ENCODE measurements around the gene ZNF37A.
"Not testable (repeated sequence)": the region's sequence is repeated elsewhere in the genome, so short reads cannot be mapped to it uniquely, and the experiment has no call there.

The ZNF37A gene

DNA sequence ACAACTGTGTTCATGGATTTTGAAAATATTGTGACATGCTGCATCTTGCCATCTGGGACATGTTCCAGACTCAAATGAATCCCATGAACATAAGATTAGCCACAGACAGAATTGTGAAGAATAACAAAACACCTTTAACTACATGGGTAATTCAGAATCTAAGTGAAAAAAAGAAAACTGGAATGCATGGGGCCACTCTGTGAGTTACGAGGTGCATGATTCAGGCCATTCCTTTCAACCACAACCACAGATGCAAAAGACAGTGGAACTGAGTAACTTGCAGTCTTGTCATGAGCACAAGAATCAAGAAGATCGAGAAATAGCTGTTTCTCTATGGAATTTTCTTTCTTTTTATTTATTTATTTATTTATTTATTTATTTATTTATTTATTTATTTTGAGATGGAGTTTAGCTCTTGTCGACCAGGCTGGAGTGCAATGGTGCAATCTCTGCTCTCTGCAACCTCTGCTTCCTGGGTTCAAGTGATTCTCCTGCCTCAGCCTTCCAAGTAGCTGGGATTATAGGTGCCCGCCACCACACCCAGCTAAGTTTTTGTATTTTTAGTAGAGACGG is 56.8 kb downstream of the ZNF37A start:
- not testable (repeated sequence) for DNase-seq

DNA sequence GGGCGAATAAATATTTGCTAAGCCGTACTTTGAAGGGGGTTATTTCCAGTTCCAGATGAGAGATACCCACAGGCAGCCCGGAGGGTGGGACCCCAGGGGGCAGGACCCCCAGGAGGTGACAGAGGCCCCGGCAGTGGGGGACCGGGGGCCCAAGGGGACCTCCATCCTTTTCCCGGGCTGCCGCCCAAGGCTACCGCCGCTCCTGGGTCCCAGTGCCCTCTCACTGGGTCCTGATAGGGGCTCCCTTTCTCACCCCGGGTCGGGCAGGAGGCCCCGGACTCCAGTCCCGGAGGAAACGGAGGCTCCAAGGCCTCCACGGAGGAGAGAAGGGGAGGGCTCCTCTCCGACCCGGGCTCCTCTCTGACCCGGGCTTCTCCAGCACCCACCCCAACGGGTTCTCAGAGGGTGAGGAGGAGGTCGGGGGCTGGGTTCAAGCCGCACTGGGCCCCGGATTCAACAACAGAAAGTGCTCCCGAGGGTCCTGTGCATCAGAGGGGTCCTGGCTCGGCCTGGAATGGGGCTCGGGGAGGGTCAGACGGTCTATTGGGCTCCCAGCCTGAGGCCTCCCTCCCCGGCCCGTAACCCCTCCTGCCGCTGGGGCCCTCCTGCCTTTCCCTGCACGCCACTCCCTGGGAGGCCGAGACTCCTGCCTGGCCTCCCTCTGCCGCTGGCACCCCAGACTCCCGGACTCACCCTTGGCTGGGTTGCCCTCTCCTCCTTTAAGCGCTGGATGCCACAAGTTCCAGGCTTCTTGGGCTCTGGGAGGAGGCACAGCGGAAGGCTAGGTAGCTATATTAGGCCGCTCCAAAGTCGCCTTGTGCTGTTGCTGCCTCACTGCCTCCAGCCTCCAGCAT is 62.5 kb downstream of the ZNF37A start:
- no peak for DNase-seq

DNA sequence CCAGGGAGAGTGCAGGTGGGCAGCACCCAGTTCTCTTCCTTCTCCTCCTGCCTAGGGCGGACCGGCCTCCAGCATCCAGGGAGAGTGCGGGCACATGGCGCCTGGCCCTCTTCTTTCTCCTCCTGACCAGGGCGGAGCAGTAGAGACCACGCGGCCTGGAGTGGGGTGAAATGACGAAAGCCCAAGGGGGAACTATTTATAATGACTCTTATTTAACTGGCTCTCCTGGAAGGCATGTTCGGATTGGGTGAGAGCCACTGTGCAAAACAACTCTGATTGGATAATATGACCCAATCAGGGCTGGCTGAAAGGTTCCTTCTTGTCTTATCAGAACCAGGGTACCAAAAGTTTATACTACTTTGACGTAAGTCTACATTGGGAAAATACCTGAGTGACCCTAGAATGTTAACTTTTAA is 63.1 kb downstream of the ZNF37A start:
- DNase-seq: no peak

DNA sequence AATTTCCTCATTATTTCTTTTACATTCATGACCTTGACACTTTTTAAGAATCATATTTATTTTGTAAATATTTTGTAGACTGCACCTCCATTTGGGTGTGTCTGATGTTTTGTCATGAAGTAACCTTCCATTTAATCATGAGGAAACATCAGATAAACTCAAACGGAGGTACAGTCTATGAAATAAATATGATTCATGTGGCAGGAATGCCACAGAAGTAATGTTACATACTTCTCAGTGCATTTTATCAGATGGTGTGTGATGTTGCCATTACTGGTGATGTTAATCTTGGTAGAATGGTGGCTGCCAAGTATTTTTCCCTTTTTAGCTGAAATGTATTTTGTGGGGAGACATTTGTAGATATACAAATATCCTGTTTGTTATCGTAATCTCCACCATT is 64.9 kb downstream of the ZNF37A start:
- no peak for DNase-seq

DNA sequence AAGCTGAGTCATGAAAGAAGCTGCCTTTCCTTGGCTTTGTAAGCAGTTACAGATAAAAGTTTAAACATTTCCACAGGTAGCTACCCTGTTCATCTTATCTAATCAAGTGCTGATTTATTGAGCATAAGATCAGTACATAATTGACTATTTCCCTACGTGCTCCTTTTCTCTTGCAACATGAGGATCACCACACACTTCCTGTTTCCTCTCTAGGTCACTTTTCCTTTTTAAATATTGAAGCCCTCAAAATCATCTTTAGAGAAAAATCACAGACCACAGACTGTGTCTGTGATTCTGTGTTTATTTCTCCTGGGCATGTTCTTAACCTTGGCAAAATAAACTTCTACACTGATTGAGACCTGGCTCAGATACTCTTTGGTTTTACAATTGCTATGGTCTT is 69.5 kb downstream of the ZNF37A start:
- DNase-seq: no peak

DNA sequence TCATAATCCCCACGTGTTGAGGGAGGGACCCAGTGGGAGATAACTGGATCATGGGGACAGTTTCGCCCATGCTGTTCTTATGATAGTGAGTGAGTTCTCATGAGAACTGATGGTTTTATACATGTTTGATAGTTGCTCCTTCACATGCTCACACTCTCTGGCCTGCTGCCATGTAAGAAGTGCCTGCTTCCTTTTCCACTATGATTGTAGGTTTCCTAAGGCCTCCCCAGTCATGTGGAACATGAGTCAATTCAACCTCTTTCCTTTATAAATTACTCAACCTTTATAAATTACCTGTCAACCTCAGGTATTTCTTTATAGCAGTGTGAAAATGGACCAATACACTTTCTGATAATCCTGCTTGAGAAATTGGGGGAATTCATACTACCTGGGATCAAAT is 80.2 kb downstream of the ZNF37A start:
- no peak for DNase-seq

DNA sequence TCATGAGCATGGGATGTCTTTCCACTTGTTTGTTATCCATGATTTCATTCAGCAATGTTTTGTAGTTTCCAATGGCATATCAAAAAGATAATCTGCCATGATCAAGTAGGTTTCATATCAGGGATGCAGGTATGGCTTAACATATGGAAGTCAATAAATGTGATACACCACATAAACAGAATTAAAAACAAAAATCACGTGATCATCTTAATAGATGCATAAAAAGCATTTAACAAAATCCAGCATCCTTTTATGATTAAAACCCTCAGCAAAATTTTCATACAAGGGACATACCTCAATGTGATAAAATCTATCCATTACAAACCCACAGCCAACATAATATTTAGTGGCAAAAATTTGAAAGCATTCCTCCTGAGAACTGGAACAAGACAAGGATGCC is 90.3 kb downstream of the ZNF37A start:
- DNase-seq: no peak
